A549 treated with DMSO at 1 μM for 4 hours (cell line): ENCODE data around the gene PEX3. TPM values are rescaled to one million over a fixed set of nuclear protein-coding genes. Genes with fewer than 3 reads are reported as not detected.

ENCODE experiments used
- total RNA-seq: library from RNA; stranded (reverse); fragments of 200-300 nt; extraction: Qiagen RNA extraction; gene quantifications from 5 replicates; pipeline ENCODE4 v1.2.3, GENCODE V29; 2022; ENCODE audit warnings: low read depth

The PEX3 gene, protein sequence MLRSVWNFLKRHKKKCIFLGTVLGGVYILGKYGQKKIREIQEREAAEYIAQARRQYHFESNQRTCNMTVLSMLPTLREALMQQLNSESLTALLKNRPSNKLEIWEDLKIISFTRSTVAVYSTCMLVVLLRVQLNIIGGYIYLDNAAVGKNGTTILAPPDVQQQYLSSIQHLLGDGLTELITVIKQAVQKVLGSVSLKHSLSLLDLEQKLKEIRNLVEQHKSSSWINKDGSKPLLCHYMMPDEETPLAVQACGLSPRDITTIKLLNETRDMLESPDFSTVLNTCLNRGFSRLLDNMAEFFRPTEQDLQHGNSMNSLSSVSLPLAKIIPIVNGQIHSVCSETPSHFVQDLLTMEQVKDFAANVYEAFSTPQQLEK
- 11.1 to 13.3 TPM (median 11.8 TPM) in 5 replicates for total RNA-seq

GRCh38 chr6:143450453-143451371 lies at the start of gene PEX3, which contains the start of gene ADAT2:
TSS of gene PEX3 (plus strand) at chr6:143450805. CDS start at chr6:143451043, 238 bp downstream.
TSS of gene ADAT2 (minus strand) at chr6:143450695. CDS start at chr6:143450658, 37 bp downstream.

DNA sequence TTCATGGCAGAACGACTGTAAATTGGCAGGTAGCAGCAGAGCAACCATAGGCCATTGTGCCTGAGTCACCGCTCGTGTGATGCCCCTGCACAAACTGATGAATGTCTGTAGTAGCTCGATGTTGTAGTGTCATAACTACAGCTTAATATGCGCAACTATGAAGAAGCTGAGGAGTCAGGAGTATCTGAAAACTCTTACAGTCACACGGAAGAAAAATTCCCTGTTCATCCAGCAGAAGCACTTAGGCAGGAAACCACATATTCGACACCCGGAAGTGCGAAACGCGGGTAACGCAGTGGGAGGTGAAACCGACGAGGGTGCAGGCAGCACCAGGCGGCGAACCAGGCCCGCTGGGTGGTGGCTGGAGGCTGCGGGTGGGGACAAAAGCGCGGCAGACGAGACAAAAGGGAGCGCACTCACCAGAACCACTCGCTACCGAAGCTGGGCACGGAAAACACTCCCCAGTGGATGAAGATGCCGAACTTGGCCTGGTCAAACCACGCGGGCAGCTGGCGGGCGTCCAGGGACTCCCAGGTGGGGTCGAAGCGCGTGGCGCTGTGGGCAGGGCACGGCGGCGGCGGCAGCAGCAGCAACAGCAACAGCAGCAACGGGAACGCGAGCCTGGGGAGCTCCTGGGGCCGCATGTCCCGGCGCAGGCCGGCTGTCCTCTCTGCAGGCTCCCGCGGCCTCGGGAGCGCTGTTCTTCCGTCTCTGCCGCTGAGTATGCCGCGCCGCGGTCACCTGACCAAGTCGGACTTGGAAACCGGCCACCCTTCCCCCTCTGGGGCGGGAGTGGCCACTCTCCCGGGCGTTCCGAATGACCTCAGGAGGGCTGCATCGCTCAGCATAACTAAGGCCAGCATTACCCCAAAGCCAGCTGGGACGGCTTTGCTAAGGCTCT lies 60.6 kb downstream of the PEX3 start, which contains the start of gene FUCA2:
FUCA2 (minus strand) TSS at position 730 of the 901 bp plus-strand sequence; CDS start at position 644, 86 bp downstream.

Other genes with a start within 250 kb of the PEX3 start
- gene ADAT2, start 110 bp upstream of the PEX3 start, total RNA-seq = 3.2 to 4.8 TPM (median 4.0 TPM) in 5 replicates
- 52.1 to 58.5 TPM (median 57.0 TPM) in 5 replicates for gene FUCA2, start 60.9 kb downstream of the PEX3 start, total RNA-seq
- 4.4 to 5.8 TPM (median 5.7 TPM) in 5 replicates for gene PHACTR2, start 227.2 kb downstream of the PEX3 start, total RNA-seq